OCI-LY7 (cell line): ENCODE results near the gene TOP1. TPM values are rescaled to one million over a fixed set of nuclear protein-coding genes. Genes with fewer than 3 reads are reported as not detected.

Source experiments
- BruUV-seq: library from RNA; stranded (reverse); fragments of 400-500 nt; replicated peaks from 2 replicates; lab custom pipeline; 2021; lab: Mats Ljungman, UMichigan
- CTCF ChIA-PET: fragments of 300-600 bp; sonication (Branson Sonifier 250); formaldehyde crosslinking; loops from one replicate; lab custom pipeline; 2022; ENCODE audit warnings: antibody characterized with exemption; ENCODE audit not compliant: unreplicated experiment; lab: Charles Lee
- POLR2A ChIA-PET: fragments of 300-600 bp; sonication (Branson Sonifier 250); formaldehyde crosslinking; loops from one replicate; lab custom pipeline; 2022; ENCODE audit warnings: antibody characterized with exemption; lab: Charles Lee
- DNase-seq: peaks from one replicate; pipeline ENCODE4 v3.0.0-alpha.2; 2015; ENCODE audit warnings: low spot score
- H2AFZ ChIP-seq: fragments of 200-600 bp; sonication (generic), shearing (Covaris generic); 2 replicates; pipeline ENCODE4 v1.6.1; 2014; ENCODE audit warnings: mild to moderate bottlenecking, antibody characterized with exemption, low read length, moderate library complexity
- H3K27ac ChIP-seq: fragments of 200-600 bp; sonication (generic); 2 replicates; pipeline ENCODE4 v1.5.1; 2014; ENCODE audit warnings: mixed run types, low read depth, mild to moderate bottlenecking, moderate library complexity, low read length, inconsistent platforms; ENCODE audit not compliant: poor library complexity, severe bottlenecking
- H3K36me3 ChIP-seq: fragments of 200-600 bp; sonication (generic); 2 replicates; pipeline ENCODE4 v1.6.1; 2014; ENCODE audit warnings: mild to moderate bottlenecking, antibody characterized with exemption, low read length, moderate library complexity, mixed read lengths; ENCODE audit not compliant: insufficient read depth
- H3K4me1 ChIP-seq: fragments of 200-600 bp; sonication (generic); 2 replicates; pipeline ENCODE4 v1.5.1; 2014; ENCODE audit warnings: mild to moderate bottlenecking, low read length; ENCODE audit not compliant: insufficient read depth, poor library complexity, severe bottlenecking
- H3K4me2 ChIP-seq: fragments of 200-600 bp; sonication (generic); 2 replicates; pipeline ENCODE4 v1.6.1; 2014; ENCODE audit warnings: mild to moderate bottlenecking, low read length
- H3K4me3 ChIP-seq: fragments of 200-600 bp; sonication (generic); 2 replicates; pipeline ENCODE4 v1.5.1; 2014; ENCODE audit warnings: mild to moderate bottlenecking, low read depth, low read length; ENCODE audit not compliant: poor library complexity, severe bottlenecking
- H3K79me2 ChIP-seq: fragments of 200-600 bp; sonication (generic); 2 replicates; pipeline ENCODE4 v1.6.1; 2016; ENCODE audit warnings: low read depth, mild to moderate bottlenecking, low read length, moderate library complexity, mixed read lengths; ENCODE audit not compliant: insufficient read depth
- H3K9me2 ChIP-seq: fragments of 200-600 bp; sonication (generic); 2 replicates; pipeline ENCODE4 v1.6.1; 2016; ENCODE audit warnings: mild to moderate bottlenecking, low read length, mixed read lengths; ENCODE audit not compliant: insufficient read depth
- H3K9me3 ChIP-seq: fragments of 200-600 bp; sonication (generic); 2 replicates; pipeline ENCODE4 v1.6.1; 2014; ENCODE audit warnings: mild to moderate bottlenecking, mixed run types, low read length, mixed read lengths
- H4K20me1 ChIP-seq: fragments of 200-600 bp; sonication (generic); 2 replicates; pipeline ENCODE4 v1.6.1; 2014; ENCODE audit warnings: mild to moderate bottlenecking, antibody characterized with exemption, low read length, moderate library complexity, mixed read lengths; ENCODE audit not compliant: insufficient read depth
- EZH2phosphoT487 ChIP-seq: fragments of 200-600 bp; sonication (generic); IDR thresholded peaks from 2 replicates; pipeline ENCODE4 v1.6.1; 2018; ENCODE audit warnings: low read depth, borderline replicate concordance, mild to moderate bottlenecking, mixed run types, antibody characterized with exemption, low read length, moderate library complexity, mixed read lengths
- intact Hi-C: fragments of 100-400 bp; cut with micrococcal nuclease; formaldehyde crosslinking; loops from one replicate; pipeline ENCODE4 v1.10.0; 2022; ENCODE audit not compliant: unreplicated experiment
- total RNA-seq, 2 experiments: library from RNA; depleted of rRNA in 1 of 2; stranded (reverse); fragments of >200 nt in 1 of 2; shearing (Covaris generic) in 1 of 2; gene quantifications; 2 replicates each; pipeline ENCODE4 v1.2.3, GENCODE V29; 2014 to 2022
- TF ChIP-seq, protein P1 (sequence below): fragments of 200-600 bp; sonication (generic); conservative IDR thresholded peaks from 2 replicates; pipeline ENCODE4 v1.5.1; 2014; ENCODE audit warnings: mild to moderate bottlenecking, antibody characterized with exemption, low read length, moderate library complexity, mixed read lengths

Gene TOP1
- total RNA-seq, 2 experiments from 2014 or later = 44.6 to 200 TPM

GRCh38 chr20:40984496-40984895 is 44.1 kb upstream of the TOP1 start:
- CTCF ChIA-PET = no interaction called here
- no peak for DNase-seq
- Histone ChIP-seq H3K9me3 (peaks cover 8% of the 10 kb centered on the region; the same call in 1 of the 2 replicates), H2AFZ (no peak overlapping the region), H3K79me2 (peaks cover 5% of the 10 kb centered on the region; the same call in 1 of the 2 replicates), H3K4me3 (no peak overlapping the region), H4K20me1 (no peaks in the 10 kb centered on the region), H3K4me1 (peaks cover 87% of the 10 kb centered on the region), H3K27ac (no peak overlapping the region), H3K4me2 (no peak overlapping the region), H3K9me2 (no peaks in the 10 kb centered on the region), H3K36me3 (peaks cover 5% of the 10 kb centered on the region; the same call in 1 of the 2 replicates)
- POLR2A ChIA-PET = interaction anchor here (0.9 to 5.2 kb wide), 2 partner anchors 7 to 37 kb away, joined by 3 to 68 read pairs; no protein-coding TSS in a partner anchor
- no TSS peak for BruUV-seq
- TF ChIP-seq, protein P1, sequence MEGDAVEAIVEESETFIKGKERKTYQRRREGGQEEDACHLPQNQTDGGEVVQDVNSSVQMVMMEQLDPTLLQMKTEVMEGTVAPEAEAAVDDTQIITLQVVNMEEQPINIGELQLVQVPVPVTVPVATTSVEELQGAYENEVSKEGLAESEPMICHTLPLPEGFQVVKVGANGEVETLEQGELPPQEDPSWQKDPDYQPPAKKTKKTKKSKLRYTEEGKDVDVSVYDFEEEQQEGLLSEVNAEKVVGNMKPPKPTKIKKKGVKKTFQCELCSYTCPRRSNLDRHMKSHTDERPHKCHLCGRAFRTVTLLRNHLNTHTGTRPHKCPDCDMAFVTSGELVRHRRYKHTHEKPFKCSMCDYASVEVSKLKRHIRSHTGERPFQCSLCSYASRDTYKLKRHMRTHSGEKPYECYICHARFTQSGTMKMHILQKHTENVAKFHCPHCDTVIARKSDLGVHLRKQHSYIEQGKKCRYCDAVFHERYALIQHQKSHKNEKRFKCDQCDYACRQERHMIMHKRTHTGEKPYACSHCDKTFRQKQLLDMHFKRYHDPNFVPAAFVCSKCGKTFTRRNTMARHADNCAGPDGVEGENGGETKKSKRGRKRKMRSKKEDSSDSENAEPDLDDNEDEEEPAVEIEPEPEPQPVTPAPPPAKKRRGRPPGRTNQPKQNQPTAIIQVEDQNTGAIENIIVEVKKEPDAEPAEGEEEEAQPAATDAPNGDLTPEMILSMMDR = no peak
- TF ChIP-seq EZH2phosphoT487 = no peak
- intact Hi-C loops = no loop called here

DNA sequence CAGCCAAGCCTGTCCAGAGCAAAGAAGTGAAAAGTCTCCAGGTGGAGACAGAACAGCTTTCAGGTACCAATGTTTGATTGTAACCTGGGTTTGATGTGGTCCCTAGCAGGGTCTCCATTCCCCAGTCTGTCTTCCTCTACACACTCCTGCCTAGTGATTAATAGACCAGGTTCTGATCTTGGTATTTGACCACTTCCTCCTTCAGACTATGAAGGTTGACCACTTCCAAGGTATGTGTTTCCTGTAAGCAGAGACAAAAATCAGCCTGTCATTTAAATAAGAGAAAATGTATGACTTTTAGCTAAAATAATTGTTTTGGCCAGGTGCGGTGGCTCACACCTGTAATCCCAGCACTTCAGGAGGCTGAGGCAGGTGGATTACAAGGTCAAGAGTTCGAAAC is 41.8 kb upstream of the TOP1 start:
- intact Hi-C loops = no loop called here
- H3K27ac ChIP-seq = peak overlapping the region; percentile 89
- no TSS peak for BruUV-seq
- H3K79me2 ChIP-seq = peaks cover 5% of the 10 kb centered on the region; the same call in 1 of the 2 replicates
- TF ChIP-seq EZH2phosphoT487 = no peak
- TF ChIP-seq, protein P1 = 0 out of 2 replicates have a peak, but pooled peaks have one; percentile 22
- no peaks in the 10 kb centered on the region for H3K9me2 ChIP-seq
- ChIA-PET POLR2A (interaction anchor here (0.6 to 1.7 kb wide), 8 partner anchors 9 to 59 kb away, joined by 3 to 7 read pairs (median 4); no protein-coding TSS in a partner anchor), CTCF (interaction anchor here (0.7 kb wide), 1 partner anchor 17 kb away, joined by 3 read pairs; no protein-coding TSS in a partner anchor)
- H3K4me1 ChIP-seq = peaks cover 85% of the 10 kb centered on the region
- peak; percentile 85 for DNase-seq
- no peaks in the 10 kb centered on the region for H4K20me1 ChIP-seq
- H3K9me3 ChIP-seq = peaks cover 8% of the 10 kb centered on the region; the same call in 1 of the 2 replicates
- H3K36me3 ChIP-seq = peaks cover 5% of the 10 kb centered on the region; the same call in 1 of the 2 replicates
- peak overlapping the region; percentile 15; the same call in 1 of the 2 replicates for H2AFZ ChIP-seq
- peak overlapping the region; percentile 53 for H3K4me2 ChIP-seq
- peak overlapping the region; percentile 28 for H3K4me3 ChIP-seq
